Gastroesophageal sphincter (tissue), 4 donors: ENCODE data around the gene BTBD16. TPM values are rescaled to one million over a fixed set of nuclear protein-coding genes. Genes with fewer than 3 reads are reported as not detected.
A peak's percentile ranks its signal among the peaks of the same experiment; 100 is the strongest.

ENCODE experiments used
- ATAC-seq: fragments of 150-250 bp; one replicate; pipeline ENCODE4 v1.9.1; 2016; ENCODE audit warnings: mild to moderate bottlenecking, moderate library complexity
- H3K27ac ChIP-seq, 4 donors: fragments of 200-600 bp; sonication (generic) in 3 of 4; 1 replicate in 3 of 4; 2 replicates in 1 of 4; pipeline ENCODE4 v1.5.1; 2016 to 2019
- H3K27me3 ChIP-seq: fragments of 200-600 bp; sonication (generic); one replicate; pipeline ENCODE4 v1.5.1; 2019
- H3K36me3 ChIP-seq, 2 donors: fragments of 200-600 bp; sonication (generic); one replicate each; pipeline ENCODE4 v1.5.1; 2019; ENCODE audit warnings: control low read depth in 1 of 2
- H3K4me1 ChIP-seq, 3 donors: fragments of 200-600 bp; sonication (generic); 1 replicate in 2 of 3; 2 replicates in 1 of 3; pipeline ENCODE4 v1.5.1; 2016 to 2019; ENCODE audit warnings: control low read depth in 2 of 3
- H3K4me3 ChIP-seq, 2 donors: fragments of 200-600 bp; sonication (generic); one replicate each; pipeline ENCODE4 v1.5.1; 2019; ENCODE audit warnings: mild to moderate bottlenecking in 1 of 2, moderate library complexity in 1 of 2
- H3K9me3 ChIP-seq, 3 donors: fragments of 200-600 bp; sonication (generic); one replicate each; pipeline ENCODE4 v1.5.1; 2017 to 2019; ENCODE audit warnings: control low read depth in 2 of 3
- EP300 ChIP-seq: sonication (generic); formaldehyde crosslinking; IDR thresholded peaks from one replicate; pipeline ENCODE4 v1.6.1; 2017; ENCODE audit warnings: antibody characterized with exemption, mild to moderate bottlenecking
- POLR2A ChIP-seq, 2 donors: fragments of 450-650 bp; IDR thresholded peaks; one replicate each; pipeline ENCODE4 v1.6.1; 2017; ENCODE audit warnings: antibody characterized with exemption in 2 of 2, mild to moderate bottlenecking in 2 of 2, moderate library complexity in 1 of 2
- POLR2AphosphoS5 ChIP-seq: sonication (generic); formaldehyde crosslinking; IDR thresholded peaks from one replicate; pipeline ENCODE4 v1.6.1; 2017; ENCODE audit warnings: antibody characterized with exemption
- WGBS, 2 donors: methylation state at CpG; one replicate each; pipeline ENCODE4 v1.1.5; 2018; ENCODE audit warnings: low coverage in 1 of 2; 5-methylcytosine and 5-hydroxymethylcytosine counted together
- total RNA-seq, 4 donors: library from RNA; depleted of rRNA; stranded (reverse); fragments of >200 nt; gene quantifications; one replicate each; pipeline ENCODE4 v1.1.0, GENCODE V29; 2016
- TF ChIP-seq, protein P1 (sequence below), 4 experiments: fragments of 200-600 bp in 2 of 4; fragments of 450-650 bp in 2 of 4; sonication (generic) in 1 of 4; IDR thresholded peaks; one replicate each; pipeline ENCODE4 v1.5.1; 2017 to 2019; ENCODE audit warnings: antibody characterized with exemption in 4 of 4, mild to moderate bottlenecking in 2 of 4, moderate library complexity in 2 of 4

The BTBD16 gene
- total RNA-seq, result not detected

DNA sequence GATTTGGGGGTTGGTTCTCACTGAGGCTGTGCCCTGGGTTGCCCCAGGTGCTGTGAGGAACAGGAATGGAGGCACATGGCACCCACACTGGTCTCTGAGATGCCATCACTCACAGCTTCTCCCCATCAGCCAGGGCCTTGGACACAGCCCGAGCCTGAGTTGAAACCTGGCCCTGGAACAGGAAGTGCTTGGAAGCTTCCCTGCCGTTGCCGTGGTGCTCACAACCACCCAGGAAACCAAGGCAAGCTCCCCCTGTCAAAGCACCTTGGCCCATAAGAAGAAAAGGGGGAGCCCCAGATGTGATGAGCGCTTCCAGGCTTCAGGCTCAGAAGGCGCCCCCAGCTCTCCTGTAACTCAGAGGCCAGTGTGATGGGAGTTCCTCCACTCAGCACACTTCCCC, at the start of gene BTBD16:
Gene BTBD16, plus strand, starts transcription at position 221 of the 400 bp plus-strand sequence. CDS start 3,786 bp downstream, outside the sequence.
- Histone ChIP-seq H3K4me1 (no peaks in the 10 kb centered on the region), H3K36me3 (peaks cover 0 to 52% of the 10 kb centered on the region in 2 donors), H3K27me3 (no peaks in the 10 kb centered on the region), H3K4me3 (no peak within 1 kb of the TSS), H3K9me3 (no peaks in the 10 kb centered on the region), H3K27ac (no peak within 1 kb of the TSS)
- no peak for ATAC-seq
- no CpG with 5 or more reads among the region's 5 CpGs for WGBS, 2 donors
- TF ChIP-seq, protein P1, sequence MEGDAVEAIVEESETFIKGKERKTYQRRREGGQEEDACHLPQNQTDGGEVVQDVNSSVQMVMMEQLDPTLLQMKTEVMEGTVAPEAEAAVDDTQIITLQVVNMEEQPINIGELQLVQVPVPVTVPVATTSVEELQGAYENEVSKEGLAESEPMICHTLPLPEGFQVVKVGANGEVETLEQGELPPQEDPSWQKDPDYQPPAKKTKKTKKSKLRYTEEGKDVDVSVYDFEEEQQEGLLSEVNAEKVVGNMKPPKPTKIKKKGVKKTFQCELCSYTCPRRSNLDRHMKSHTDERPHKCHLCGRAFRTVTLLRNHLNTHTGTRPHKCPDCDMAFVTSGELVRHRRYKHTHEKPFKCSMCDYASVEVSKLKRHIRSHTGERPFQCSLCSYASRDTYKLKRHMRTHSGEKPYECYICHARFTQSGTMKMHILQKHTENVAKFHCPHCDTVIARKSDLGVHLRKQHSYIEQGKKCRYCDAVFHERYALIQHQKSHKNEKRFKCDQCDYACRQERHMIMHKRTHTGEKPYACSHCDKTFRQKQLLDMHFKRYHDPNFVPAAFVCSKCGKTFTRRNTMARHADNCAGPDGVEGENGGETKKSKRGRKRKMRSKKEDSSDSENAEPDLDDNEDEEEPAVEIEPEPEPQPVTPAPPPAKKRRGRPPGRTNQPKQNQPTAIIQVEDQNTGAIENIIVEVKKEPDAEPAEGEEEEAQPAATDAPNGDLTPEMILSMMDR (IDR thresholded peaks at IDR 0.05), result no peak
- TF ChIP-seq POLR2A (IDR thresholded peaks at IDR 0.05), result no peak
- TF ChIP-seq EP300, result no peak

- Histone ChIP-seq H3K9me3 (no peaks in the 10 kb centered on the region), H3K36me3 (peaks cover 0 to 97% of the 10 kb centered on the region in 2 donors), H3K4me1 (no peaks in the 10 kb centered on the region), H3K4me3 (no peak overlapping the region), H3K27me3 (no peaks in the 10 kb centered on the region), H3K27ac (peak overlapping the region in 1 of 4 donors; percentile 48)
- no peak for ATAC-seq
- WGBS, 2 donors, result 89% methylated on average over 5 of the region's 5 CpGs; no CpG with 5 or more reads in 1 of the 2 donors
- TF ChIP-seq EP300 (no peak), POLR2A (IDR thresholded peaks at IDR 0.05) (no peak), POLR2AphosphoS5 (no peak)
- TF ChIP-seq, protein P1 (IDR thresholded peaks at IDR 0.05), result no peak
Observed at GRCh38 chr10:122221958-122222357, 49.1 kb upstream of the BTBD16 start.

- Histone ChIP-seq H3K27ac (no peak overlapping the region), H3K4me3 (no peak overlapping the region), H3K36me3 (peaks cover 0 to 97% of the 10 kb centered on the region in 2 donors), H3K4me1 (no peaks in the 10 kb centered on the region), H3K27me3 (no peaks in the 10 kb centered on the region), H3K9me3 (no peaks in the 10 kb centered on the region)
- no peak for ATAC-seq
- TF ChIP-seq, protein P1 (IDR thresholded peaks at IDR 0.05), result no peak
- TF ChIP-seq POLR2A (IDR thresholded peaks at IDR 0.05), result no peak
- TF ChIP-seq POLR2AphosphoS5, result no peak
- TF ChIP-seq EP300, result no peak
- 88 to 96% methylated on average over 1 to 4 of the region's 7 CpGs for WGBS, 2 donors
Observed at GRCh38 chr10:122222638-122223037, 48.5 kb upstream of the BTBD16 start.

DNA sequence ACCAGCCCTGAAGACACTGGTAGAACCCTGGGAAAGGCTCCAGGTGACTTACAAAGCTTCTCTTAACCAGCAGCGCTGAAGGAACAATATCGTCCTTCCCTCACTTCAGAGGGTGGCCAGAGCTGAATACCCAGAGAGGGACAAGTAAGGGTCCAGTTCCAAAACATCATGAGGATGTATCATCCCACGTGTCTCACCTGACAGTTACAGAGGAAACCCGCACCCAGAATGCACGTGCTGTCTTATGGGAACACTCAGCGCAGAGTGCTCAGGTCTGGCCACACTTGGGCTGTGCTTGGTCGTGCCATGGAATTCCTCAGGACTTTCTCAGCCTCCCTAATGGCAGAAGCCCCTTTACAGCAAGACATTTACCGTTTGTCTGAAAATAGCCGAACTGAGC, 46.9 kb upstream of the BTBD16 start:
- Histone ChIP-seq H3K27me3 (no peaks in the 10 kb centered on the region), H3K4me3 (no peak overlapping the region), H3K36me3 (peaks cover 0 to 97% of the 10 kb centered on the region in 2 donors), H3K4me1 (no peaks in the 10 kb centered on the region), H3K27ac (no peak overlapping the region), H3K9me3 (no peaks in the 10 kb centered on the region)
- 79 to 80% methylated on average over 3 to 8 of the region's 9 CpGs for WGBS, 2 donors
- TF ChIP-seq POLR2AphosphoS5, result no peak
- TF ChIP-seq EP300, result no peak
- TF ChIP-seq, protein P1 (IDR thresholded peaks at IDR 0.05), result no peak
- TF ChIP-seq POLR2A (IDR thresholded peaks at IDR 0.05), result no peak
- ATAC-seq, result no peak

- H3K36me3 ChIP-seq, result peaks cover 0 to 98% of the 10 kb centered on the region in 2 donors
- 80 to 88% methylated on average over 2 to 5 of the region's 9 CpGs for WGBS, 2 donors
- TF ChIP-seq POLR2A (IDR thresholded peaks at IDR 0.05) (no peak), EP300 (no peak), POLR2AphosphoS5 (no peak)
- TF ChIP-seq, protein P1 (IDR thresholded peaks at IDR 0.05), result no peak
Observed at GRCh38 chr10:122225330-122225729, 45.8 kb upstream of the BTBD16 start.

More at GRCh38 chr10:122225330-122225729, 45.8 kb upstream of the BTBD16 start:
- no peak for ATAC-seq
- no peaks in the 10 kb centered on the region for H3K9me3 ChIP-seq
- H3K27me3 ChIP-seq, result no peaks in the 10 kb centered on the region
- no peaks in the 10 kb centered on the region for H3K4me1 ChIP-seq
- H3K4me3 ChIP-seq, result no peak overlapping the region
- H3K27ac ChIP-seq, result no peak overlapping the region
